Brain pericyte (primary cell): ENCODE data around the gene SWAP70.

Experiments used
- DNase-seq: peaks from one replicate; pipeline ENCODE4 v3.0.0-alpha.2; 2012; ENCODE audit warnings: low read depth, low spot score

SWAP70 gene

GRCh38 chr11:9753021-9753420 is 89.1 kb downstream of the SWAP70 start:
- DNase-seq, result no peak

GRCh38 chr11:9754010-9754471 is 90.2 kb downstream of the SWAP70 start:
- DNase-seq, result no peak

- no peak for DNase-seq
Measured at GRCh38 chr11:9755561-9756185, 91.8 kb downstream of the SWAP70 start.

- no peak for DNase-seq
Measured at GRCh38 chr11:9756461-9756860, 92.6 kb downstream of the SWAP70 start.

GRCh38 chr11:9756878-9757277 is 93.0 kb downstream of the SWAP70 start:
- DNase-seq, result no peak

GRCh38 chr11:9757809-9758636 is 94.1 kb downstream of the SWAP70 start:
- no peak for DNase-seq

- peak; percentile 58 for DNase-seq
Measured at GRCh38 chr11:9758637-9759518, 95.0 kb downstream of the SWAP70 start.

- peak; percentile 94 for DNase-seq
Measured at GRCh38 chr11:9759519-9760192, 95.8 kb downstream of the SWAP70 start.

- DNase-seq, result no peak
Measured at GRCh38 chr11:9760193-9760575, 96.3 kb downstream of the SWAP70 start.

- no peak for DNase-seq
Measured at GRCh38 chr11:9761441-9761945, 97.6 kb downstream of the SWAP70 start.

GRCh38 chr11:9762531-9762930 is 98.7 kb downstream of the SWAP70 start:
- DNase-seq, result no peak

GRCh38 chr11:9763301-9763700 is 99.4 kb downstream of the SWAP70 start:
- no peak for DNase-seq

- DNase-seq, result peak; percentile 95
Measured at GRCh38 chr11:9765320-9766101, 101.6 kb downstream of the SWAP70 start.

GRCh38 chr11:9769621-9770020 is 105.7 kb downstream of the SWAP70 start:
- no peak for DNase-seq

- no peak for DNase-seq
Measured at GRCh38 chr11:9771071-9771511, 107.2 kb downstream of the SWAP70 start.

- no peak for DNase-seq
Measured at GRCh38 chr11:9772218-9772617, 108.3 kb downstream of the SWAP70 start.

- no peak for DNase-seq
Measured at GRCh38 chr11:9773524-9773923, 109.6 kb downstream of the SWAP70 start.

- no peak for DNase-seq
Measured at GRCh38 chr11:9774109-9774508, 110.2 kb downstream of the SWAP70 start.

- no peak for DNase-seq
Measured at GRCh38 chr11:9774591-9775397, 110.9 kb downstream of the SWAP70 start.

GRCh38 chr11:9775398-9775779 is 111.5 kb downstream of the SWAP70 start:
- no peak for DNase-seq
